Vagina (tissue), 2 donors: Measurements from ENCODE around the gene MEF2A.

Experiments
- POLR2AphosphoS5 ChIP-seq, 2 donors: sonication (generic); formaldehyde crosslinking; IDR thresholded peaks; one replicate each; pipeline ENCODE4 v1.9.0; 2017; ENCODE audit warnings: antibody characterized with exemption in 2 of 2, mild to moderate bottlenecking in 2 of 2, low read depth in 1 of 2; ENCODE audit not compliant: insufficient read depth in 1 of 2
- TF ChIP-seq, protein P1 (sequence below), 3 experiments: fragments of 450-650 bp in 2 of 3; fragments of 200-600 bp in 1 of 3; sonication (generic) in 1 of 3; IDR thresholded peaks; one replicate each; pipeline ENCODE4 v1.5.1; 2017 to 2019; ENCODE audit warnings: antibody characterized with exemption in 3 of 3, mild to moderate bottlenecking in 2 of 3, moderate library complexity in 2 of 3

GRCh38 chr15:99621767-99622166, 56.0 kb downstream of the MEF2A start:
- TF ChIP-seq, protein P1, sequence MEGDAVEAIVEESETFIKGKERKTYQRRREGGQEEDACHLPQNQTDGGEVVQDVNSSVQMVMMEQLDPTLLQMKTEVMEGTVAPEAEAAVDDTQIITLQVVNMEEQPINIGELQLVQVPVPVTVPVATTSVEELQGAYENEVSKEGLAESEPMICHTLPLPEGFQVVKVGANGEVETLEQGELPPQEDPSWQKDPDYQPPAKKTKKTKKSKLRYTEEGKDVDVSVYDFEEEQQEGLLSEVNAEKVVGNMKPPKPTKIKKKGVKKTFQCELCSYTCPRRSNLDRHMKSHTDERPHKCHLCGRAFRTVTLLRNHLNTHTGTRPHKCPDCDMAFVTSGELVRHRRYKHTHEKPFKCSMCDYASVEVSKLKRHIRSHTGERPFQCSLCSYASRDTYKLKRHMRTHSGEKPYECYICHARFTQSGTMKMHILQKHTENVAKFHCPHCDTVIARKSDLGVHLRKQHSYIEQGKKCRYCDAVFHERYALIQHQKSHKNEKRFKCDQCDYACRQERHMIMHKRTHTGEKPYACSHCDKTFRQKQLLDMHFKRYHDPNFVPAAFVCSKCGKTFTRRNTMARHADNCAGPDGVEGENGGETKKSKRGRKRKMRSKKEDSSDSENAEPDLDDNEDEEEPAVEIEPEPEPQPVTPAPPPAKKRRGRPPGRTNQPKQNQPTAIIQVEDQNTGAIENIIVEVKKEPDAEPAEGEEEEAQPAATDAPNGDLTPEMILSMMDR (IDR thresholded peaks at IDR 0.05): no peak
- TF ChIP-seq POLR2AphosphoS5 (IDR thresholded peaks at IDR 0.05; ENCODE audit: insufficient read depth in 1 of 2, low read depth in 1 of 2): no peak
